Panc1 (cell line): ENCODE data around the gene ERBB2. TPM values are rescaled to one million over a fixed set of nuclear protein-coding genes. Genes with fewer than 3 reads are reported as not detected.

Experiments
- ATAC-seq: fragments of 200-7000 bp; cut with Tn5 transposase; 2 replicates; pipeline ENCODE4 v1.9.1; 2020; ENCODE audit warnings: mild to moderate bottlenecking, moderate library complexity
- BruUV-seq: library from RNA; stranded (reverse); fragments of 400-500 nt; replicated peaks from 2 replicates; lab custom pipeline; 2021; lab: Mats Ljungman, UMichigan
- CTCF ChIA-PET: fragments of 300-600 bp; sonication (Branson Sonifier 250); formaldehyde crosslinking; loops from one replicate; lab custom pipeline; 2022; ENCODE audit warnings: antibody characterized with exemption; lab: Charles Lee
- POLR2A ChIA-PET: fragments of 300-600 bp; sonication (Branson Sonifier 250); formaldehyde crosslinking; loops from one replicate; lab custom pipeline; 2022; ENCODE audit warnings: antibody characterized with exemption; lab: Charles Lee
- DNase-seq: peaks from one replicate; pipeline ENCODE4 v3.0.0-alpha.2; 2010; ENCODE audit warnings: low read depth, low spot score
- H3K27ac ChIP-seq: 2 replicates; pipeline ENCODE4 v1.5.1; 2011; ENCODE audit warnings: mild to moderate bottlenecking, low read length, inconsistent platforms
- H3K27me3 ChIP-seq: fragments of 200-500 bp; sonication (Bioruptor generic); 2 replicates; pipeline ENCODE4 v1.6.0; 2014; ENCODE audit warnings: low read length, inconsistent platforms; ENCODE audit not compliant: control insufficient read depth, insufficient read depth
- H3K36me3 ChIP-seq: fragments of 200-500 bp; sonication (Bioruptor generic); 2 replicates; pipeline ENCODE4 v1.5.1; 2014; ENCODE audit warnings: inconsistent platforms, mild to moderate bottlenecking, low read length, moderate library complexity; ENCODE audit not compliant: control insufficient read depth, insufficient read depth
- H3K4me1 ChIP-seq: 2 replicates; pipeline ENCODE4 v1.5.1; 2011; ENCODE audit warnings: inconsistent platforms, mild to moderate bottlenecking, low read length, moderate library complexity; ENCODE audit not compliant: control insufficient read depth, insufficient read depth
- H3K4me3 ChIP-seq, 2 experiments: 2 replicates each; pipeline ENCODE4 v1.5.1; 2011 to 2012; ENCODE audit warnings: low read depth in 2 of 2, low read length in 2 of 2, mild to moderate bottlenecking in 2 of 2, inconsistent platforms in 1 of 2, moderate library complexity in 1 of 2
- H3K9me3 ChIP-seq: fragments of 200-500 bp; sonication (Bioruptor generic); 2 replicates; pipeline ENCODE4 v1.5.1; 2014; ENCODE audit warnings: low read depth, mild to moderate bottlenecking, inconsistent platforms, low read length, moderate library complexity; ENCODE audit not compliant: control insufficient read depth, insufficient read depth
- POLR2AphosphoS5 ChIP-seq: IDR thresholded peaks from 2 replicates; pipeline ENCODE4 v1.6.1; 2012; ENCODE audit warnings: mild to moderate bottlenecking, low read depth, low read length, moderate library complexity
- SIN3A ChIP-seq: IDR thresholded peaks from 2 replicates; pipeline ENCODE4 v1.6.1; 2012; ENCODE audit warnings: low read depth, mild to moderate bottlenecking, low read length, moderate library complexity, borderline replicate concordance; ENCODE audit not compliant: insufficient read depth
- TCF7L2 ChIP-seq: IDR thresholded peaks from 2 replicates; pipeline ENCODE4 v1.6.1; 2011; ENCODE audit warnings: mild to moderate bottlenecking, low read depth, low read length, inconsistent platforms
- in situ Hi-C: cut with HindIII; loops from 2 replicates; pipeline ENCODE4 v1.10.0; 2016; ENCODE audit warnings: low sequenced_read_pairs, low pct_unique_long_range_greater_than_20kb
- intact Hi-C: fragments of 100-400 bp; cut with micrococcal nuclease; formaldehyde crosslinking; loops from one replicate; pipeline ENCODE4 v1.10.0; 2022; ENCODE audit not compliant: unreplicated experiment
- total RNA-seq: library from RNA; stranded (reverse); gene quantifications from one replicate; pipeline ENCODE4 v1.2.1, GENCODE V29; 2021; ENCODE audit not compliant: unreplicated experiment
- TF ChIP-seq, protein P1 (sequence below), 2 experiments: IDR thresholded peaks; 2 replicates each; pipeline ENCODE4 v1.6.1; 2011 to 2012; ENCODE audit warnings: low read depth in 2 of 2, control low read depth in 1 of 2, low read length in 1 of 2, mild to moderate bottlenecking in 1 of 2, moderate library complexity in 1 of 2; ENCODE audit not compliant: insufficient read depth in 1 of 2
- TF ChIP-seq, protein P2 (sequence below): fragments of 450-650 bp; IDR thresholded peaks from 2 replicates; pipeline ENCODE4 v1.5.1; 2017; ENCODE audit warnings: mild to moderate bottlenecking

The ERBB2 gene
- total RNA-seq, 1 experiment from 2014 or later = 68.6 TPM

DNA sequence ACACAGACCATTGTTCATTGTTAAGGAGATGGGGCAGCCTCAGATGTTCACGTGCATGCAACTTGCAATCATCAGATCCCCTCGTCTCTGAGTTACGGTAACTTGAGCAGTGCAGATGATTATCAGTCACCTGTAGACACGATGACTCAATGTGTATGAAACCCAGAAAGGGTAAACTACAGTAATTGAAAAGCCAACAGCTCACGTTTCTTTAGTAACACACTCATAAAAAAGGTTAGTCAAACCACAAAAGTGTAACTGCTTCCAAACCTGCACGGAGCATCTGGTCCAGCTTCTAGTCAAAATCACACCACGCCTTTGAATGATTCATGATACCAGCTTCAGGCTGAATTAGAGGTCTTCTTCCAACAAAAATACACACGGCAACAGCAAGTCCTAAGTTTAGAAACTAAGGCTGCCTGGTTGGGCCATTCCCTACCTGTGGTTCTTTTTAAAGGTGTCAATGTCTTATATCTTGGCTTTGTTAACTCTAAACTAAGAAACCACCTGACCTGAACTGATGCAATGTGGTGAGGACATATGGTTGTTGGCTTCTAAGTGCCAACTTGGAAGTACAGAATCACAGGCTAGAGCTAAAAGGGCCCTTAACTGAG, 70.2 kb downstream of the ERBB2 start:
- intact Hi-C loops (no loop called here), in situ Hi-C loops (no loop called here)
- Histone ChIP-seq H3K9me3 (no peaks in the 10 kb centered on the region), H3K4me3 (no peak overlapping the region), H3K4me1 (no peaks in the 10 kb centered on the region), H3K36me3 (no peaks in the 10 kb centered on the region), H3K27me3 (peaks cover 2% of the 10 kb centered on the region; the same call in 1 of the 2 replicates), H3K27ac (no peak overlapping the region)
- BruUV-seq = no TSS peak
- DNase-seq (peak; percentile 13), ATAC-seq (peak; percentile 65; the same call in 1 of the 2 replicates)
- ChIA-PET POLR2A (no interaction called here), CTCF (interaction anchor here (0.7 kb wide), 1 partner anchor 116 kb away, joined by 3 read pairs; no protein-coding TSS in a partner anchor)
- no peak for TF ChIP-seq POLR2AphosphoS5
- TF ChIP-seq, protein P1, sequence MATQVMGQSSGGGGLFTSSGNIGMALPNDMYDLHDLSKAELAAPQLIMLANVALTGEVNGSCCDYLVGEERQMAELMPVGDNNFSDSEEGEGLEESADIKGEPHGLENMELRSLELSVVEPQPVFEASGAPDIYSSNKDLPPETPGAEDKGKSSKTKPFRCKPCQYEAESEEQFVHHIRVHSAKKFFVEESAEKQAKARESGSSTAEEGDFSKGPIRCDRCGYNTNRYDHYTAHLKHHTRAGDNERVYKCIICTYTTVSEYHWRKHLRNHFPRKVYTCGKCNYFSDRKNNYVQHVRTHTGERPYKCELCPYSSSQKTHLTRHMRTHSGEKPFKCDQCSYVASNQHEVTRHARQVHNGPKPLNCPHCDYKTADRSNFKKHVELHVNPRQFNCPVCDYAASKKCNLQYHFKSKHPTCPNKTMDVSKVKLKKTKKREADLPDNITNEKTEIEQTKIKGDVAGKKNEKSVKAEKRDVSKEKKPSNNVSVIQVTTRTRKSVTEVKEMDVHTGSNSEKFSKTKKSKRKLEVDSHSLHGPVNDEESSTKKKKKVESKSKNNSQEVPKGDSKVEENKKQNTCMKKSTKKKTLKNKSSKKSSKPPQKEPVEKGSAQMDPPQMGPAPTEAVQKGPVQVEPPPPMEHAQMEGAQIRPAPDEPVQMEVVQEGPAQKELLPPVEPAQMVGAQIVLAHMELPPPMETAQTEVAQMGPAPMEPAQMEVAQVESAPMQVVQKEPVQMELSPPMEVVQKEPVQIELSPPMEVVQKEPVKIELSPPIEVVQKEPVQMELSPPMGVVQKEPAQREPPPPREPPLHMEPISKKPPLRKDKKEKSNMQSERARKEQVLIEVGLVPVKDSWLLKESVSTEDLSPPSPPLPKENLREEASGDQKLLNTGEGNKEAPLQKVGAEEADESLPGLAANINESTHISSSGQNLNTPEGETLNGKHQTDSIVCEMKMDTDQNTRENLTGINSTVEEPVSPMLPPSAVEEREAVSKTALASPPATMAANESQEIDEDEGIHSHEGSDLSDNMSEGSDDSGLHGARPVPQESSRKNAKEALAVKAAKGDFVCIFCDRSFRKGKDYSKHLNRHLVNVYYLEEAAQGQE (IDR thresholded peaks at IDR 0.05; ENCODE audit: insufficient read depth in 1 of 2, low read depth in 2 of 2, low read length in 1 of 2) = no peak
- no peak for TF ChIP-seq SIN3A
- TF ChIP-seq, protein P2, sequence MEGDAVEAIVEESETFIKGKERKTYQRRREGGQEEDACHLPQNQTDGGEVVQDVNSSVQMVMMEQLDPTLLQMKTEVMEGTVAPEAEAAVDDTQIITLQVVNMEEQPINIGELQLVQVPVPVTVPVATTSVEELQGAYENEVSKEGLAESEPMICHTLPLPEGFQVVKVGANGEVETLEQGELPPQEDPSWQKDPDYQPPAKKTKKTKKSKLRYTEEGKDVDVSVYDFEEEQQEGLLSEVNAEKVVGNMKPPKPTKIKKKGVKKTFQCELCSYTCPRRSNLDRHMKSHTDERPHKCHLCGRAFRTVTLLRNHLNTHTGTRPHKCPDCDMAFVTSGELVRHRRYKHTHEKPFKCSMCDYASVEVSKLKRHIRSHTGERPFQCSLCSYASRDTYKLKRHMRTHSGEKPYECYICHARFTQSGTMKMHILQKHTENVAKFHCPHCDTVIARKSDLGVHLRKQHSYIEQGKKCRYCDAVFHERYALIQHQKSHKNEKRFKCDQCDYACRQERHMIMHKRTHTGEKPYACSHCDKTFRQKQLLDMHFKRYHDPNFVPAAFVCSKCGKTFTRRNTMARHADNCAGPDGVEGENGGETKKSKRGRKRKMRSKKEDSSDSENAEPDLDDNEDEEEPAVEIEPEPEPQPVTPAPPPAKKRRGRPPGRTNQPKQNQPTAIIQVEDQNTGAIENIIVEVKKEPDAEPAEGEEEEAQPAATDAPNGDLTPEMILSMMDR = no peak
- no peak for TF ChIP-seq TCF7L2

DNA sequence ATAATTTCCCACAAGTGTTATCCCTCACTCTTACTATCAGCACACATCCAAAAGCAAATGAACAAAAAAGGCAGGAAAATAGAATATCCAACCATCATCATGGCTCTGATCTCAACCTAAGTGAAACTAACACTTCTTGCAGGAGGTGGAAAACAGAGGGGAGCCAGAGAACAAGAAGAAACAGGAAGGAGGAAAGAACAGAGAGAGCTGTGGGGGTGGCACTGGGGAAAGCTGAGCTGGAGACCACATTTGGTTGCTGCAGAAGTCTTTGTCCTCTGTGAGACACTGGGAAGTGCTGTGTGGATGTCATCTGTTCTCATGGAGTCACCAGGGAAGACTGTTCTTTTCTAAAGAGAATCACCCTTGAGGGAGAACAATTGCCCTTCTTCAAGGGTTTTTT, 72.6 kb downstream of the ERBB2 start:
- no peak overlapping the region for H3K27ac ChIP-seq
- in situ Hi-C loops = no loop called here
- BruUV-seq = no TSS peak
- ChIA-PET POLR2A (no interaction called here), CTCF (no interaction called here)
- ATAC-seq (no peak), DNase-seq (no peak)
- H3K27me3 ChIP-seq = peaks cover 9% of the 10 kb centered on the region; the same call in 1 of the 2 replicates
- no peak for TF ChIP-seq TCF7L2
- TF ChIP-seq SIN3A = no peak
- H3K36me3 ChIP-seq = no peaks in the 10 kb centered on the region
- no peaks in the 10 kb centered on the region for H3K4me1 ChIP-seq
- no peaks in the 10 kb centered on the region for H3K9me3 ChIP-seq
- no peak overlapping the region for H3K4me3 ChIP-seq
- intact Hi-C loops = no loop called here
